Activated CD4-positive, alpha-beta T cell treated with anti-CD3 and anti-CD28 coated beads, Interleukin-2, amount 50 U/mL, for 4 hours (primary cell): ENCODE data around the gene GPX6.
A peak's percentile ranks its signal among the peaks of the same experiment; 100 is the strongest.
"Not testable (repeated sequence)": the region's sequence is repeated elsewhere in the genome, so short reads cannot be mapped to it uniquely, and the experiment has no call there.

ENCODE experiments used
- DNase-seq, 2 experiments: peaks; one replicate each; pipeline ENCODE4 v3.0.0-alpha.2; 2020

GPX6 gene

DNA sequence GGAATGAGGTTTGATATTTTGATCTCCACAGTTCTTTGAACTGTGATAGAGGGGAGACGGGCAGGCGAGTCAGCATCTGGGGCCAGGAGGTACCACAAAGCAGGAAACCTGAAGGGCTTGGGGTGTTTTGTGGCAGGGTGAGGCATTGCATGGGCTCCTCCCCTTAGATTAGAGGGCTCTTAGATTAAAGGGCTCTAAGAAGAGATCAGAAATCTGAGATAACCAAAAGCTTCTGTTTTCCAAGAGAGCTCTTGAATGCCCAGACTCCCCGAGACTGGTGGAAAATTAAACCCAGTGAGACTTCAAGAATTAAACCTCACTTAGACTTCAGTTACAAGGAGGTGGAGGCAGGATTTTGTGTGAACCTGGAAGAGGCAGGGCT, 7.6 kb upstream of the GPX6 start:
- peak; percentile 13 to 17 for DNase-seq

DNA sequence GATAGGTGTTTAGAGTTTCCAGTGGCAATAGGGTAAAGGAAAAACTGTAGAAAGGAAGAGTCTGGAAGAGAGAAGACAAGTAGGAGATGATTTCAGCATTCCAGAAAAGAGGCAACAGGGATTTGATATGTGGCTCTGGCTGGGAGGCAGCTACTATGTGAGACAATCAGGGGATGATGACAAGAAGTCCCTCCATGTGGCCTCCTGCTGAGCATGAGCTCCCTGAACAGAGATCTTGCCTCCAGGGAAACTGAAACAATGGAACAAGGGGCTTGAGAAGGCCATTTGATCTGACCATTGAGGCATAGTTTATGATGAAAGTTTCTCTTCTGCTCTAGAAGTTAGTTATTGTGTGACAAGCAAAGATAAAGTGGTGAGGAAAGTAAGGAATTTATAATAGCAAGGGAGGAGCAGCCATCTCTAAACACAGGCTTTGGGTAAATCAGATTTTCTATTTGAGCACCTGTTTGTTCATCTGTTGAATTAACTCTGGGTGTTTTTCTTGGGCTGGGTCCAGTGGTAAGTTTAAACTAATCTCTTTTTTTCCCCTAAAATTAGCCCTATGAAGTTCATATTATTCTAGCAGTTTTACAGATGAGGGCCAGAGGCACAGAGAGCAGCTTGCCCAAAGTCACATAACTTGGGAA, 7.1 kb upstream of the GPX6 start:
- no peak for DNase-seq

DNA sequence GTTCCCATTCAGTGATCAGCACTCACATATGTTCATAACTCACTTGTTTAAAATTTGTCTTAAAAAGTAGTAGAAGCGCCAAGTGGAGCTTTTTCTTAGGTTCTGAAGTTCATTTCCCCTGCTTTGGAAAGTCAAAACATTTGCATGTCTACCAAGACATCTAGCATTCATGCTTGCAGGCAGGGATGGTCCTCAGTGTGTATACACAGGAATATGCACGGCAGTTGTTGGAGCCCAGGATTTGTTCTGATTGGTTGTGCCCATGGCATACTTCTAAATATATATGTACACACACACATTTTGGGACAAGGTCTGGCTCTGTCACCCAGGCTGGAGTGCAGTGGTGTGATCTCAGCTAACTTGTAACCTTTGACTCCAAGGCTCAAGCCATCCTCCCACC, 2.4 kb upstream of the GPX6 start:
- DNase-seq: no peak

DNA sequence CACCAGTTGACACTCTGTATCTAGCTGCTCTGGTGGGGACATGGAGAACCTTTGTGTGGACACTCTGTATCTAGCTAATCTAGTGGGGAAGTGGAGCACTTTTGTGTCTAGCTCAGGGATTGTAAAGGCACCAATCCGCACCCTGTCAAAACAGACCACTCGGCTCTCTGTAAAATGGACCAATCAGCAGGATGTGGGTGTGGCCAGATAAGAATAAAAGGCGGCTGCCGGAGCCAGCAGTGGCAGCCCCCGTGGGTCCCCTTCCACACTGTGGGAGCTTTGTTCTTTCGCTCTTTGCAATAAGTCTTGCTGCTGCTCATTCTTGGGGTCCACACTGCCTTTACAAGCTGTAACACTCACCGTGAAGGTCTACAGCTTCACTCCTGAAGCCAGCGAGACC, 3.2 kb downstream of the GPX6 start:
- not testable (repeated sequence) for DNase-seq

DNA sequence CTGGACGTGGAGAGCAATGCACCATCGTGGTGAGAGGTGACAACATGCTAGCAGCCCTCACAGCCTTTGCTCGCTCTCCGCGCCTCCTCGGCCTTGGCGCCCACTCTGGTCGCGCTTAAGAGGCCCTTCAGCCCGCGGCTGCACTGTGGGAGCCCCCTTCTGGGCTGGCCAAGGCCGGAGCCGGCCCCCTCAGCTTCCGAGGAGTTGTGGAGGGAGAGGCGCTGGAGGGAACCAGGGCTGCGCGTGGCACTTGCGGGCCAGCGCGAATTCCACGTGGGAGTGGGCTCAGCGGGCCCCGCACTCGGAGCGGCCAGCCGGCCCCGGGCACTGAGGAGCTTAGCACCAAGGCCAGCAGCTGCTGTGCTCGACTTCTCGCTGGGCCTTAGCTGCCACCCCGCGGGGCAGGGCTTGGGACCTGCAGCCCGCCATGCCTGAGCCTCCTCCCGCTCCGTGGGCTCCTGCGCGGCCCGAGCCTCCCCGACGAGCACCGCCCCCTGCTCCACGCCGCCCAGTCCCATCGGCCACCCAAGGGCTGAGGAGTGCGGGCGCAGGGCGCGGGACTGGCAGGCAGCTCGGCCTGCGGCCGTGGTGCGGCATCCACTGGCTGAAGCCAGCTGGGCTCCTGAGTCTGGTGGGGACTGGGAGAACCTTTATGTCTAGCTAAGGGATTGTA, 3.8 kb downstream of the GPX6 start:
- no peak for DNase-seq

DNA sequence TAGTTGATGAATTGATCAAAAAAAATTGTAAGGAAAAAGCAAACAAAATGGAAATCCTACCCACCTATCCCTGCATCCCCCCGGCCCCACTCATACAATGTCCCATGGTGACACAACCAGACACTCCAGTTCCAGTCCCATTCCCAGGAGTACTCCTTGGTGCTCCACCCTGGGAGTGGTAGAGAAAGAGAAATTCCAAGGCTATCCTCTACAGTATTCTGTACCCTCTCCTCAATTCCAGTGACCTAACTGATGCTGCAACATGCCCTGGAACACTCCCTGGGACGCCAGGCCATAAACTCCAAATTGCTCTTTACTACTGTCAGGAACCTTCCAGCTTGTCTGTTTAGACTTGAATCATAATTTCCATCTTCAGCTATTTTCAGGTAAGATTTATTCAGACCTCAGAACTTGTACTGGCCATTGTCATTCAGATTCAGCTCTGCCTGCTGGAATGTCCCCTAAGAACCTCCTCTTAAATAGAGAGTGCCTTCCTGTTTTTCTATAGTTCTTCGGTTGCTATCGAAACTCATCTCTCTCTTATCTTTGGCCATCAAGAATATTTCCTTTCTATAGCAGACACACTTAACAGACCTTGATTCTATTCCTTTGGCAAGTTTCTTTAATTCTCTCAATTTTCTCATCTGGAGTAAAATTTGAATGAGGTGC, 8.7 kb downstream of the GPX6 start:
- DNase-seq: no peak

DNA sequence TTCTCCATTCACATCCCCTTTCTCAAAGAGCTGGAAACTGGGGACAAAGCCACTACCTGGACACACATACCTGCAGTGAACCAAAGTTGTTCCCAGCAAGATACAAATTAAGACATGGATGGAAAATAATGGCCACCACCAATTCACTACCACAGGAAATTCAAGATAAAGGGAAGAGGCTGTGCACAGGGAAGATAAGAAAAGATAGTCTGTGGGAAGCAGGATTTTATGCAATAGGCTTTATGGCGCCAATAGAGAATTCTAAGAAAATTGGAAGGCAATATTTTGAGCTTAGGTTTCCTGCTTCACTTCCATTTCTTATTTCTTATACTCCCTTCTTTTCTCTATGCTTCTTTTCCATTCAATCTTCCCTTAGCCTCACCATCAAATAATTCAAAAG, 9.9 kb downstream of the GPX6 start:
- DNase-seq: no peak

DNA sequence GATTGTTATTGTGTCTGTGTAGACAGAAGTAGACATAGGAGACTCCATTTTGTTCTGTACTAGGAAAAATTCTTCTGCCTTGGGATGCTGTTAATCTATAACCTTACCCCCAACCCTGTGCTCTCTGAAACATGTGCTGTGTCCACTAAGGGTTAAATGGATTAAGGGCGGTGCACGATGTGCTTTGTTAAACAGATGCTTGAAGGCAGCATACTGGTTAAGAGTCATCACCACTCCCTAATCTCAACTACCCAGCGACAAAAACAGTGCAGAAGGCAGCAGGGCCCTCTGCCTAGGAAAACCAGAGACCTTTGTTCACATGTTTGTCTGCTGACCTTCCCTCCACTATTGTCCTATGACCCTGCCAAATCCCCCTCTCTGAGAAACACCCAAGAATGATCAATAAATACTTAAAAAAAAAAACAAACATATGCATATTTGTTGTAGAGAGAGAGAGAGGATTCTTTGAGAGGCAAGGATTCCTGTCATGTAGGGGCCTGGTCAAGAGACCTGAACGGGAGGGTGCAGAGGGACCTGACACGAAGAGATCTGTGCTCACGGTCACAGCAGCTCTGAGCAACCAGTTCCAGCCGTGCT, 12.8 kb downstream of the GPX6 start:
- not testable (repeated sequence) for DNase-seq

DNA sequence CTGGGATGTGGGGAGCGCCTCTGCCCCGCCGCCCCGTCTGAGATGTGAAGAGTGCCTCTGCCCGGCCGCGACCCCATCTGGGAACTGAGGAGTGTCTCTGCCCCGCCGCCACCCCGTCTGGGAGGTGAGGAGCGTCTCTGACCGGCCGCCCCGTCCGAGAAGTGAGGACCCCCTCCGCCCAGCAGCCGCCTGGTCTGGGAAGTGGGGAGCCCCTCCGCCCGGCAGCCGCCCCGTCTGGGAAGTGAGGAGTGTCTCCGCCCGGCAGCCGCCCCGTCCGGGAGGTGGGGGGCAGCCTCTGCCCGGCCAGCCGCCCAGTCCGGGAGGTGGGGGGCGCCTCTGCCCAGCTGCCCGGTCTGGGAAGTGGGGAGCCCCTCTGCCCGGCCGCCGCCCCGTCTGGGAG, 13.5 kb downstream of the GPX6 start:
- DNase-seq: not testable (repeated sequence)

DNA sequence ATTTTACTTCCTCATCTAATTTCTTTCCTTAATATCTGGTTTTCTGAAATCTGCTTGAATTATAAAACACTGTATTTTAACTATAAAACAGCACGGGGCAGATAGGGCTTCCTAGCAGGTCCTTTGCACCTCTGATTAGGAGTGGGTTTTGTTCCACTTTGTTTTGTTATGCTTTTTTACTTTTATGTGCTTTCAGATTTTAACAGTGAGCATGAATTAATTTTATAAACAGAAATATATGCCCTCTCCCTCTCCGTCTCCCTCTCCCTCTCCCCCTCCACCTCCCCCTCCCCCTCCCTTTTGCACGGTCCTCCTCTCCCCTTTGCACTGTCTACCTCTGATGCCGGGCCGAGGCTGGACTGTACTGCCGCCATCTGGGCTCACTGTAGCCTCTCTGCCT, 14.3 kb downstream of the GPX6 start:
- DNase-seq: no peak

DNA sequence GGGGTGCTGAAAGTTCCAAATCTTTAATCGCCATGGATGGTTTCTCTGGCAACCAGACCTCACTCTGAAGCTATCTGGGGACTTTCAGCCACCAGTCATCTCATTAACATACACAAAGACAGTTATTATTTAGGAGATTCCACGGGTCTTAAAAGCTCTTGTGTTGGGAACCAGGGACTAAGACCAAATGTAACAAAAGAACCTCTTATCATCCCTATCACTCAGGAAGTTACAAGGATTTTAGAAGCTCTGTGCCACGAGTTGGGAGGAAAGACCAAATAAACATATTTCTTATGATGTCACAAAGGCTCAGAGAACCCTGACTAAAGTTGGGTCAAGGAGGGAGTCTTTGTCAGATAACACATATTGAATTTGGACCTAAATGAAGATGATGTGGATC, 17.7 kb downstream of the GPX6 start:
- DNase-seq: no peak

DNA sequence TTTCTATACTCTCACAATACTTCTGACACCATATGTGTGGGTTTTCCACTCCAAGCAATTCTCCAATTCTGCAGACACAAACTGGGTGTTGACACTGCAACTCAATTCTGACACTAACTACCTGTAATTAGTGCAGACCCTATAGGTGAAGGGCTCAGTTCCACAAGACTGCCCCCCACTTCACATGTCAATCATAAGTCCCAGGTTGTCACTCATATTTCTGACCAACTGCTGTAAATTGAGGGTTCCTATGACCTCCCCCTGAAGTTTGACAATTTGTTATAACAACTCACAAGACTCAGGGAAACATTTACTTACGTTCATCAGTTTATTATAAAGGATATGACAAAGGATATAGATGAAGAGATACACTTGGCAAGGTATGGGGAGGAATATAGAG, 18.3 kb downstream of the GPX6 start:
- no peak for DNase-seq

DNA sequence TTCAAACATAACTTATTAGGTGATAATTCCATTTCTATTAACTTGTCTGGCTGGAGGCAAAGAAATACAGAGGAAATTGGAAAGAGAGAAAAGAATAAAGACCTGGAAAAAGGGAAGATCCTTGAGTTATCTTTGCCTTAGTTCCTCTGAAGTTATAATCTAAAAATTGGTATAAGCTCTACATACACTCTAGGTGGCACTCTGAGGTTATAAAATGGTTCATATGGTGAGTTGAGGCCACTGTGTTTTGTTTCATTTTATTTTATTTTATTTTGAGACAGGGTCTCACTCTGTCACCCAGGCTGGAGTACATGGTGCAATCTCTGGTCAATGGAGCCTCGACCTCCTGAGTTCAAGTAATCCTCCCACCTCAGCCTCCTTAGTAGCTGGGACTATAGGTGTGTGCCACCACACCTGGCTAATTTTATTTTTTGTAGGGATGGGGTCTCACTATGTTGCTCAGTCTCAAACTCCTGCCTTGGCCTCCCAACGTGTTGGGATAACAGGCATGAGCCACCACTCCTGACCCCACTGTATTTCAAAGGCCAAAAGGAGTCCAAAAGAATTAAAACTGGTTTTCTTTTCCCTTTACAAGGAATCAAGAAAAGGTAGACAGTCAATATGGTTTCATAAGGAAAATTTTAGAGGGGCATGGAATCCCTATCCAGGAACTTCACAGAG, 19.4 kb downstream of the GPX6 start:
- DNase-seq: no peak

DNA sequence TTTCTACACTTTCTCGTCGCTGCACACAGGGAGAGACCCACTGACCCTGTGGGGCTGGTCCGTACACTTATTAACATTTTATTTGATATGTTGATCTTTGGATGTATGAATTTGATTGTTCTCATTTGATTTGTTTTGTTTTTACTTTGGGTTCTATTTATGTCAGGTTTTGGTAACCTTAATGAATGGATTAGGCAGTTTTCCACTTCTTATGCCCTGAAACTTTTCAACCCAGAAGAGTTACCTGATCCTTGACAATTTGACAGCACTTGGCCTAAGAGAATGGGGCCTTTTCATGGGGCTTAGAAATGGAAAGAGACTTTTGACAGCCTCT, 23.6 kb downstream of the GPX6 start:
- DNase-seq: no peak

DNA sequence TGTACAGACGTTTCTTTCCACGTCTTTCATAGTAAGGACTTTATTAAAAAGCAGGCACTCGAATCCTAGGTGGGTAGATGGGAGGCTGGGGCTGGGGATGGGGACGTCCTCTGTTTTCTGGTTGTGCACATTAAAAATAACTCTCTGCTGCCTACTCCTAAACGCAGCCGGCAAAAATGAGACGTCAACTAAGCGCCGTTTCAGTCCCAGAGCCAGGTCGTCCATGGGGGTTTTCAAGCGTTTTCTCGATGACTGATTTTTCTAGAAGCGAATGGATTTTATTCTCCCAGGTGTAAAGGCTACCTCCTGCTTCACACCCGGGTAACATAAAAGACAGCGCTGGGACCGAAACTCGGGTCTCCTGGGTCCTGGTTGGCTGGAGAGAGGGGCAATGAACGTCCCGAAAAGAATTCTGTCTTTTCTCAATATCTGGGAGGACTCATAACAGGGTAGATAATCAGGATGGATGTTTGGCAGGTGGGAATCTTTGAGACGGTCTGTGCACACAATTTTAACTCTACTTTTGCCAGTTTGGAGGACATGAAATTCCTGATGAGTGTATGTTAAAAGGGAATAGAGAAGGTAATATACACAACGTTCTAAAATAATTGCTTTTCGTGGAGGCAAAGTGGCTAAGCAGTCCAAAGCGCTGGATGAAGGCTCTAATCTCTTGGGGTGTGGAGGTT, 25.2 kb downstream of the GPX6 start:
- no peak for DNase-seq

DNA sequence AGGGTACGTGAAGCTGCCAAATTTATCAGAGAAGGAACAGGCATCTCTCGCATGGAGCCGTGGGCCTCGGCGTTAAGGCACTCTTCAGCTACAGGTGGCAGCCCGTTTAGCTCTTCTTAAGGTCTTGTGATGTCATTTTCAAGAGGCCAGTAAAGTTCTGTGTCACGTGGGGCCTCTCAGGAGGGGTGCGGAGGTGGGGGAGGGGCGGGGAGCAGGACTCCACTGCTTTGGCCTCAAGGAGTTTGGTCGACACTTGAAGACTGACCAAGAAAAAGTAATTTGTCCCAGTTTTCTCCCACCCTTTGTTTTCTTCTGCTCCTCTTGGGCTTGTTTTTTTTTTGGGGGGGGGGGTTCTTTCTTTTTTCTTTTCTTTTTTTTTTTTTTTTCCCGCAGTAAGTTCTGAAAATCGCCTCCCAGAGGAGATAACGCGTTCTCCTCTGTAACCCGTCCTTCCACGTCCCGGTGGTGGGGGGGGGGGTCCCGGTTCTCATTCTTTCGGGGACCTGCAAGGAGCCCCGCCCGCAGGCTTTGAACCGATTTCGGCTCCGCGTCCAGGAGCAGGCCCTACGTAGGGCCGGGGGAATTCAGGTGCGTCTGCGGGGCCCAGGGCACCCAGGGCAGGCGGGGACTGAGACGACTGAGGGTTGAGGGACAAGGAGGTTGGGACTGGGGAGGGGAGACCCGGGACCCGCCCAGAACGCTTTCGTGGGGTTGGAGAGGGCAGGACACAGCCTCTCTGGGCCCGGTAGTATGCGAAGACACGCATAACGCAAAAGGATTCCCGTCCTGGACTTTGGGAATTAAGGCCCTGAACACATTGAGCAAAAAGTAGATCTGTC, 26.0 kb downstream of the GPX6 start:
- peak; percentile 6 for DNase-seq

DNA sequence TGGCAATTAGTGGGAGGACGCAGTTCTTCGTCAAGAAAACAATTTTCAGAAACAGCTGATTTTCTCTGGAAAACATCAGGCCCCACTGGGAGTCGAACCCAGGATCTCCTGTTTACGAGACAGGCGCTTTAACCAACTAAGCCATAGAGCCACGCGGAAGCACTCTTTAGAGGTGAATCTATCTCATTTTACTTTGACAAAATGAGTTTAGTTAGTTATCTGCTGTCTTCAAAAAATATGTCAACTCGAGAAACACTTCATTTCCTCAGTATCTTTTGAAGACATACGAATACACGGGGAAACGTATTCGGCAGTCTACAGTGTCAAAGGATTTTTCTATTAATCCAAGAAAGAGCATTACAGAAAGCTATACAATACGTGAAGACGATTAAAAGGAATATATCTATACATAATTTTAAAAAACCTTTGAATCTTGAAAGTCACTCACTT, 26.7 kb downstream of the GPX6 start:
- no peak for DNase-seq

DNA sequence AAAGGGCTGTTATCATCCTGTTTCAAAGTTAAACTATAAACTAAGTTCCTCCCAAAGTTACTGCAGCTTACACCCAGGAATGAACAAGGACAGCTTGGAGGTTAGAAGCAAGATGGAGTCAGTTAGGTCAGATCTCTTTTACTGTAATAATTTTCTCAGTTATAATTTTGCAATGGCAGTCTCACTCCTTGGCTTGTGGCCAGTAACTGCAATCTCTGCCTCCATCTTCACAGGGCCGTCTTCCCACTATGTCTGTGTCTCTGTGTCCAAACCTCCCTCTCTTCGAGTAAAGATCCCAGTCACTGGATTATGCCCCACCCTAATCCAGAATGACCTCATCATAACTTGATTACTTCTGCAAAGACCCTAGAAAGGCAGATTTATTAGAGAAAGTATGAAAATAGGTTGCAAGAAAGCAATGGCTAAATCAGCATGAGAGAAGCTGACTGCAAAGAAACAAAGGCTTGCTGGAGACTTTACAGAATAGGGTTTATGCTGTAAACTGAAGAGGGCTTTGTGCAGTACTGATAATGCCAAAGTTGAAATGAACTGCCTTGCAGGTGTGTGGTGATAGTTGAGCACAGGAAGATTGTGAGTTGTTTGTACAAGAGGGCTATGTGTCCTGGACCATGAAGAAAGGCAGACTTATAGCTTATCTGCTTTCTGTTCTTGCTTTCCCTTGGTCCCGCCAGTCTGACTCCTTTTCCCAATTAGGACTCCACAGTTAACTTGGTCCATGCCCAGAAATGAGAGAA, 28.4 kb downstream of the GPX6 start:
- no peak for DNase-seq

DNA sequence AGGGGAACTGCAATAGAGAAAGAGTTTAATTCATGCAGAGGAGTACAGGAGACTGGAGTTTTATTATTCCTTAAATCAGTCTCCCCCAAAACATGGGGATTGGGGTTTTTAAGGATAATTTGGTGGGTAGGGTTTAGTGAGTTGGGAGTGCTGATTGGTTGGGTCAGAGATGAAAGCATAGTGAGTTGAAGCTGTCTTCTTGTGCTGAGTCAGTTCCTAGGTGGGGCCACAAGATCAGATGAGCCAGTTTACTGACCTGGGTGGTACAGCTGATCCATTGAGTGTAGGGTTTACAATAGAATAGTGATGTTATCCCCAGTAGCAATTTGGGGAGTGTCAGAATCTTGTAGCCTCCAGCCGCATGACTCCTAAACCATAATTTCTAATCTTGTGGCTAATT, 29.1 kb downstream of the GPX6 start:
- no peak for DNase-seq

DNA sequence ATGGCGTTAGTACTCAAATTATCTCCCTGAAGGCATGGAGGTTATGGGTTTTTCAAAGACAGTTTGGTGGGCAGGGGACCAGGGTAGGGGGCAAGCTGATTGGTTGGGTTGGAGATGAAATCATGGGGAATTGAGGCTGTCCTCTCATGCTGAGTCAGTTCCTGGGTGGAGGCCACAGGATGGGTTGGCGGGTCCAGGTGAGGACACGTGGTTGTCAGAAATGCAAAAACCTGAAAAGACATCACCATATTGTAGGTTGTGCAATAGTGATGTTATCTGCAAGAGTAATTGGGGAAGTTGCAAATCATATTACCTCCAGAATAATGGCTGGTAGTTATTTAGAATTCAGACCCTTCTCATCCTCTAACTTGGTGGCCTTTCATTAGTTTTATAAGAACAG, 30.1 kb downstream of the GPX6 start:
- DNase-seq: no peak

DNA sequence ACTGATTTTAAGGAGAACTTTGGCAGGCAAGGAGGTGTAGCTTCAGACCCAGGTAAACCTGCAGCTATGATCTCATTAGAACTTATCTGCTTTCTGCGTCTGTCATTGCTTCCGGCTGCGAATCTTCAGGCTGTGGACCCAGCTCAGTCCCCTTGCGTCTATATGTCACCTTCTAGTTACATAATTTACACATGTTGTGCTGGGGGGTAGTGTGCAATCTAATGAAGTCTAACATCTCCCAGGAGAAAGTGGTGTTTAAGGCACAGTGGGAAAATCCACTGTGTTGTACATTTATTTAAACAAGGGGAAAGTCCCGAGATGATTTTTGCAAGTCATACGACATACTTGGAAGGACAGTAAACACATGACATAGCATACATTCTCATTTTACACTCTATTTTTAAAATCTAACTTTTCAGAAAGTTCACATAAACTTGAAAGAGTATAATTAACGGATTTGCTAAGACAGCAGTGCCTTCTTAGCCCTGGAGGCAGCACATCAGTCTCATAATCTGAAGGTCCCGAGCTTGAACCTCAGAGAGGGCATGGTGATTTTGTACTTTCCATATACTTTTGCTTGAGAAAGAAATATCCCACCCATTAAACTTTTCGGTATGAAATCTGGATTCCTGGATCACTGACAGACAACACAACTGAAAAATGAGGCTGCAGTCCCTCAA, 35.2 kb downstream of the GPX6 start:
- no peak for DNase-seq
